Measurements from ENCODE around the gene KRTAP12-1. TPM values are rescaled to one million over a fixed set of nuclear protein-coding genes. Genes with fewer than 3 reads are reported as not detected.

The KRTAP12-1 gene
- total and polyA plus RNA-seq, 2 of the 8 experiments (the other 6 are each of a cell fraction or from before 2014, with no cell fraction given), result 0.50 to 0.73 TPM

GRCh38 chr21:44644878-44645277 lies 37.1 kb downstream of the KRTAP12-1 start (continued):
- TF ChIP-seq, protein P1, sequence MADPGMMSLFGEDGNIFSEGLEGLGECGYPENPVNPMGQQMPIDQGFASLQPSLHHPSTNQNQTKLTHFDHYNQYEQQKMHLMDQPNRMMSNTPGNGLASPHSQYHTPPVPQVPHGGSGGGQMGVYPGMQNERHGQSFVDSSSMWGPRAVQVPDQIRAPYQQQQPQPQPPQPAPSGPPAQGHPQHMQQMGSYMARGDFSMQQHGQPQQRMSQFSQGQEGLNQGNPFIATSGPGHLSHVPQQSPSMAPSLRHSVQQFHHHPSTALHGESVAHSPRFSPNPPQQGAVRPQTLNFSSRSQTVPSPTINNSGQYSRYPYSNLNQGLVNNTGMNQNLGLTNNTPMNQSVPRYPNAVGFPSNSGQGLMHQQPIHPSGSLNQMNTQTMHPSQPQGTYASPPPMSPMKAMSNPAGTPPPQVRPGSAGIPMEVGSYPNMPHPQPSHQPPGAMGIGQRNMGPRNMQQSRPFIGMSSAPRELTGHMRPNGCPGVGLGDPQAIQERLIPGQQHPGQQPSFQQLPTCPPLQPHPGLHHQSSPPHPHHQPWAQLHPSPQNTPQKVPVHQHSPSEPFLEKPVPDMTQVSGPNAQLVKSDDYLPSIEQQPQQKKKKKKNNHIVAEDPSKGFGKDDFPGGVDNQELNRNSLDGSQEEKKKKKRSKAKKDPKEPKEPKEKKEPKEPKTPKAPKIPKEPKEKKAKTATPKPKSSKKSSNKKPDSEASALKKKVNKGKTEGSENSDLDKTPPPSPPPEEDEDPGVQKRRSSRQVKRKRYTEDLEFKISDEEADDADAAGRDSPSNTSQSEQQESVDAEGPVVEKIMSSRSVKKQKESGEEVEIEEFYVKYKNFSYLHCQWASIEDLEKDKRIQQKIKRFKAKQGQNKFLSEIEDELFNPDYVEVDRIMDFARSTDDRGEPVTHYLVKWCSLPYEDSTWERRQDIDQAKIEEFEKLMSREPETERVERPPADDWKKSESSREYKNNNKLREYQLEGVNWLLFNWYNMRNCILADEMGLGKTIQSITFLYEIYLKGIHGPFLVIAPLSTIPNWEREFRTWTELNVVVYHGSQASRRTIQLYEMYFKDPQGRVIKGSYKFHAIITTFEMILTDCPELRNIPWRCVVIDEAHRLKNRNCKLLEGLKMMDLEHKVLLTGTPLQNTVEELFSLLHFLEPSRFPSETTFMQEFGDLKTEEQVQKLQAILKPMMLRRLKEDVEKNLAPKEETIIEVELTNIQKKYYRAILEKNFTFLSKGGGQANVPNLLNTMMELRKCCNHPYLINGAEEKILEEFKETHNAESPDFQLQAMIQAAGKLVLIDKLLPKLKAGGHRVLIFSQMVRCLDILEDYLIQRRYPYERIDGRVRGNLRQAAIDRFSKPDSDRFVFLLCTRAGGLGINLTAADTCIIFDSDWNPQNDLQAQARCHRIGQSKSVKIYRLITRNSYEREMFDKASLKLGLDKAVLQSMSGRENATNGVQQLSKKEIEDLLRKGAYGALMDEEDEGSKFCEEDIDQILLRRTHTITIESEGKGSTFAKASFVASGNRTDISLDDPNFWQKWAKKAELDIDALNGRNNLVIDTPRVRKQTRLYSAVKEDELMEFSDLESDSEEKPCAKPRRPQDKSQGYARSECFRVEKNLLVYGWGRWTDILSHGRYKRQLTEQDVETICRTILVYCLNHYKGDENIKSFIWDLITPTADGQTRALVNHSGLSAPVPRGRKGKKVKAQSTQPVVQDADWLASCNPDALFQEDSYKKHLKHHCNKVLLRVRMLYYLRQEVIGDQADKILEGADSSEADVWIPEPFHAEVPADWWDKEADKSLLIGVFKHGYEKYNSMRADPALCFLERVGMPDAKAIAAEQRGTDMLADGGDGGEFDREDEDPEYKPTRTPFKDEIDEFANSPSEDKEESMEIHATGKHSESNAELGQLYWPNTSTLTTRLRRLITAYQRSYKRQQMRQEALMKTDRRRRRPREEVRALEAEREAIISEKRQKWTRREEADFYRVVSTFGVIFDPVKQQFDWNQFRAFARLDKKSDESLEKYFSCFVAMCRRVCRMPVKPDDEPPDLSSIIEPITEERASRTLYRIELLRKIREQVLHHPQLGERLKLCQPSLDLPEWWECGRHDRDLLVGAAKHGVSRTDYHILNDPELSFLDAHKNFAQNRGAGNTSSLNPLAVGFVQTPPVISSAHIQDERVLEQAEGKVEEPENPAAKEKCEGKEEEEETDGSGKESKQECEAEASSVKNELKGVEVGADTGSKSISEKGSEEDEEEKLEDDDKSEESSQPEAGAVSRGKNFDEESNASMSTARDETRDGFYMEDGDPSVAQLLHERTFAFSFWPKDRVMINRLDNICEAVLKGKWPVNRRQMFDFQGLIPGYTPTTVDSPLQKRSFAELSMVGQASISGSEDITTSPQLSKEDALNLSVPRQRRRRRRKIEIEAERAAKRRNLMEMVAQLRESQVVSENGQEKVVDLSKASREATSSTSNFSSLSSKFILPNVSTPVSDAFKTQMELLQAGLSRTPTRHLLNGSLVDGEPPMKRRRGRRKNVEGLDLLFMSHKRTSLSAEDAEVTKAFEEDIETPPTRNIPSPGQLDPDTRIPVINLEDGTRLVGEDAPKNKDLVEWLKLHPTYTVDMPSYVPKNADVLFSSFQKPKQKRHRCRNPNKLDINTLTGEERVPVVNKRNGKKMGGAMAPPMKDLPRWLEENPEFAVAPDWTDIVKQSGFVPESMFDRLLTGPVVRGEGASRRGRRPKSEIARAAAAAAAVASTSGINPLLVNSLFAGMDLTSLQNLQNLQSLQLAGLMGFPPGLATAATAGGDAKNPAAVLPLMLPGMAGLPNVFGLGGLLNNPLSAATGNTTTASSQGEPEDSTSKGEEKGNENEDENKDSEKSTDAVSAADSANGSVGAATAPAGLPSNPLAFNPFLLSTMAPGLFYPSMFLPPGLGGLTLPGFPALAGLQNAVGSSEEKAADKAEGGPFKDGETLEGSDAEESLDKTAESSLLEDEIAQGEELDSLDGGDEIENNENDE (IDR thresholded peaks at IDR 0.05; ENCODE audit: insufficient replicate concordance, low read length), result no peak
- TF ChIP-seq CHD1 (IDR thresholded peaks at IDR 0.05; ENCODE audit: low read depth, low read length), result no peak
- TF ChIP-seq, protein P2, sequence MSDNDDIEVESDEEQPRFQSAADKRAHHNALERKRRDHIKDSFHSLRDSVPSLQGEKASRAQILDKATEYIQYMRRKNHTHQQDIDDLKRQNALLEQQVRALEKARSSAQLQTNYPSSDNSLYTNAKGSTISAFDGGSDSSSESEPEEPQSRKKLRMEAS (IDR thresholded peaks at IDR 0.05), result no peak

All from H1 (cell line).